Endothelial cell (in vitro differentiated cells): ENCODE results near the gene EIF2B5. TPM values are rescaled to one million over a fixed set of nuclear protein-coding genes. Genes with fewer than 3 reads are reported as not detected.
A peak's percentile ranks its signal among the peaks of the same experiment; 100 is the strongest.
"Not testable (repeated sequence)": the region's sequence is repeated elsewhere in the genome, so short reads cannot be mapped to it uniquely, and the experiment has no call there.

Experiments
- DNase-seq: peaks from one replicate; pipeline ENCODE4 v3.0.0; 2021; ENCODE audit warnings: low spot score
- H3K27ac Mint-ChIP-seq: one replicate; pipeline ENCODE4 v1.8.0; 2021; ENCODE audit warnings: mixed read lengths, inconsistent platforms; ENCODE audit not compliant: unreplicated experiment
- H3K27me3 Mint-ChIP-seq: one replicate; pipeline ENCODE4 v1.8.0; 2021; ENCODE audit warnings: mild to moderate bottlenecking, moderate library complexity, mixed read lengths, inconsistent platforms; ENCODE audit not compliant: unreplicated experiment
- H3K36me3 Mint-ChIP-seq: one replicate; pipeline ENCODE4 v1.8.0; 2021; ENCODE audit warnings: mild to moderate bottlenecking, low read depth, mixed read lengths, inconsistent platforms; ENCODE audit not compliant: unreplicated experiment
- H3K4me1 Mint-ChIP-seq: one replicate; pipeline ENCODE4 v1.8.0; 2021; ENCODE audit warnings: mild to moderate bottlenecking, mixed read lengths, inconsistent platforms; ENCODE audit not compliant: unreplicated experiment
- H3K4me3 Mint-ChIP-seq: one replicate; pipeline ENCODE4 v1.8.0; 2021; ENCODE audit warnings: mild to moderate bottlenecking, mixed read lengths, inconsistent platforms; ENCODE audit not compliant: unreplicated experiment
- H3K9me3 Mint-ChIP-seq: one replicate; pipeline ENCODE4 v1.8.0; 2021; ENCODE audit warnings: mixed read lengths, inconsistent platforms; ENCODE audit not compliant: unreplicated experiment
- CTCF ChIP-seq: fragments of 200-600 bp; sonication (generic); IDR thresholded peaks from one replicate; pipeline ENCODE4 v1.5.0; 2021; ENCODE audit warnings: antibody characterized with exemption; ENCODE audit not compliant: unreplicated experiment
- total RNA-seq: library from RNA; stranded (reverse); fragmentation: NEBNext Ultra II Directional; extraction: Animal tissue kit (Norgen Biotek cat#: 25700); gene quantifications from one replicate; pipeline ENCODE4 v1.2.1, GENCODE V29; 2021; ENCODE audit not compliant: unreplicated experiment

EIF2B5 gene
- total RNA-seq, 1 donor from 2014 or later: 37.0 TPM

GRCh38 chr3:184158404-184158803 is 23.2 kb downstream of the EIF2B5 start:
- DNase-seq: no peak
- Mint-ChIP-seq H3K4me3 (peak overlapping the region; percentile 56), H3K27ac (no peak overlapping the region), H3K9me3 (no peaks in the 10 kb centered on the region), H3K36me3 (peaks cover 9% of the 10 kb centered on the region), H3K4me1 (peaks cover 52% of the 10 kb centered on the region), H3K27me3 (peaks cover 8% of the 10 kb centered on the region)
- no peak for TF ChIP-seq CTCF

GRCh38 chr3:184160456-184160855 is 25.3 kb downstream of the EIF2B5 start:
- Mint-ChIP-seq H3K9me3 (no peaks in the 10 kb centered on the region), H3K4me3 (peak overlapping the region; percentile 70), H3K4me1 (peaks cover 63% of the 10 kb centered on the region), H3K27ac (peak overlapping the region; percentile 67), H3K36me3 (peaks cover 26% of the 10 kb centered on the region), H3K27me3 (peaks cover 12% of the 10 kb centered on the region)
- no peak for DNase-seq
- TF ChIP-seq CTCF: no peak

GRCh38 chr3:184162571-184163070 is 27.5 kb downstream of the EIF2B5 start:
- Mint-ChIP-seq H3K36me3 (peaks cover 43% of the 10 kb centered on the region), H3K4me3 (peak overlapping the region; percentile 82), H3K4me1 (peaks cover 48% of the 10 kb centered on the region)
- H3K27ac Mint-ChIP-seq, H3K27me3 Mint-ChIP-seq, H3K9me3 Mint-ChIP-seq, DNase-seq: not testable (repeated sequence)

GRCh38 chr3:184164648-184165330 is 29.6 kb downstream of the EIF2B5 start:
- Mint-ChIP-seq H3K36me3 (peaks cover 54% of the 10 kb centered on the region), H3K4me3 (no peak overlapping the region), H3K9me3 (no peaks in the 10 kb centered on the region), H3K4me1 (peaks cover 39% of the 10 kb centered on the region), H3K27me3 (peaks cover 8% of the 10 kb centered on the region), H3K27ac (peak overlapping the region; percentile 18)
- DNase-seq: no peak
- TF ChIP-seq CTCF: no peak

- Mint-ChIP-seq H3K4me1 (peaks cover 32% of the 10 kb centered on the region), H3K4me3 (no peak overlapping the region), H3K36me3 (peaks cover 49% of the 10 kb centered on the region), H3K27me3 (peaks cover 8% of the 10 kb centered on the region), H3K27ac (no peak overlapping the region), H3K9me3 (no peaks in the 10 kb centered on the region)
- no peak for DNase-seq
- TF ChIP-seq CTCF: no peak
Observed at GRCh38 chr3:184165543-184165942, 30.4 kb downstream of the EIF2B5 start.
